Fibroblast of skin of right biceps (primary cell): ENCODE results near the gene CTXND1.
"Not testable (repeated sequence)": the region's sequence is repeated elsewhere in the genome, so short reads cannot be mapped to it uniquely, and the experiment has no call there.

Experiments used
- DNase-seq: peaks from one replicate; pipeline ENCODE4 v3.0.0-alpha.2; 2013

Gene CTXND1

GRCh38 chr15:80252121-80252518, at the start of gene CTXND1:
Gene CTXND1 (minus strand): TSS chr15:80252213. CDS start chr15:80201949, 50,264 bp downstream.
- no peak for DNase-seq

- DNase-seq = no peak
These were observed 49.5 kb upstream of the CTXND1 start for GRCh38 chr15:80301472-80301871.

- DNase-seq = not testable (repeated sequence)
These were observed 43.8 kb upstream of the CTXND1 start for GRCh38 chr15:80295777-80296176.

- no peak for DNase-seq
These were observed 40.1 kb upstream of the CTXND1 start for GRCh38 chr15:80292079-80292478.

- DNase-seq = not testable (repeated sequence)
These were observed 38.9 kb upstream of the CTXND1 start for GRCh38 chr15:80290891-80291290.

GRCh38 chr15:80289528-80290495, 37.8 kb upstream of the CTXND1 start:
- DNase-seq = no peak

GRCh38 chr15:80288131-80288530, 36.1 kb upstream of the CTXND1 start:
- DNase-seq = no peak

GRCh38 chr15:80286055-80286454, 34.0 kb upstream of the CTXND1 start:
- DNase-seq = no peak

GRCh38 chr15:80285379-80285778, 33.4 kb upstream of the CTXND1 start:
- DNase-seq = no peak

- DNase-seq = no peak
These were observed 31.5 kb upstream of the CTXND1 start for GRCh38 chr15:80283531-80283930.

- DNase-seq = no peak
These were observed 25.1 kb upstream of the CTXND1 start for GRCh38 chr15:80277147-80277546.

- peak; percentile 46 for DNase-seq
These were observed 23.9 kb upstream of the CTXND1 start for GRCh38 chr15:80275961-80276360.

GRCh38 chr15:80274996-80275395, 23.0 kb upstream of the CTXND1 start:
- DNase-seq = no peak

- no peak for DNase-seq
These were observed 22.5 kb upstream of the CTXND1 start for GRCh38 chr15:80274554-80274953.

GRCh38 chr15:80272987-80273386, 21.0 kb upstream of the CTXND1 start:
- no peak for DNase-seq

- DNase-seq = no peak
These were observed 18.5 kb upstream of the CTXND1 start for GRCh38 chr15:80270472-80270871.

- DNase-seq = no peak
These were observed 16.1 kb upstream of the CTXND1 start for GRCh38 chr15:80268101-80268500.

GRCh38 chr15:80267658-80268057, 15.6 kb upstream of the CTXND1 start:
- no peak for DNase-seq

- no peak for DNase-seq
These were observed 14.7 kb upstream of the CTXND1 start for GRCh38 chr15:80266745-80267144.

- no peak for DNase-seq
These were observed 14.1 kb upstream of the CTXND1 start for GRCh38 chr15:80266113-80266512.

GRCh38 chr15:80265021-80265420, 13.0 kb upstream of the CTXND1 start:
- DNase-seq = peak; percentile 53

GRCh38 chr15:80264031-80264430, 12.0 kb upstream of the CTXND1 start:
- peak; percentile 8 for DNase-seq

GRCh38 chr15:80260551-80260950, 8.5 kb upstream of the CTXND1 start:
- DNase-seq = no peak

GRCh38 chr15:80259942-80260510, 8.0 kb upstream of the CTXND1 start:
- DNase-seq = no peak
